ENCODE results near the gene WNT9A. TPM values are rescaled to one million over a fixed set of nuclear protein-coding genes. Genes with fewer than 3 reads are reported as not detected.

The WNT9A gene
- total RNA-seq, 1 experiment from 2014 or later: 9.5 TPM

GRCh38 chr1:227941509-227942020, 6.2 kb downstream of the WNT9A start:
- DNase-seq (ENCODE audit: low read depth): no peak

GRCh38 chr1:227940791-227941241, 6.9 kb downstream of the WNT9A start:
- no peak for DNase-seq (ENCODE audit: low read depth)

GRCh38 chr1:227939791-227940771, 7.7 kb downstream of the WNT9A start:
- DNase-seq (ENCODE audit: low read depth): peak; percentile 74

- peak; percentile 68 for DNase-seq (ENCODE audit: low read depth)
Observed at GRCh38 chr1:227938911-227939790, 8.6 kb downstream of the WNT9A start.

- no peak for DNase-seq (ENCODE audit: low read depth)
Observed at GRCh38 chr1:227938276-227938675, 9.5 kb downstream of the WNT9A start.

- peak; percentile 60 for DNase-seq (ENCODE audit: low read depth)
Observed at GRCh38 chr1:227937838-227938145, 9.9 kb downstream of the WNT9A start.

GRCh38 chr1:227937031-227937837, 10.5 kb downstream of the WNT9A start:
- peak; percentile 87 for DNase-seq (ENCODE audit: low read depth)

GRCh38 chr1:227935826-227936225, 11.9 kb downstream of the WNT9A start:
- no peak for DNase-seq (ENCODE audit: low read depth)

GRCh38 chr1:227934476-227935313, 13.0 kb downstream of the WNT9A start:
- peak; percentile 99 for DNase-seq (ENCODE audit: low read depth)

GRCh38 chr1:227929751-227930472, 17.8 kb downstream of the WNT9A start:
- no peak for DNase-seq (ENCODE audit: low read depth)

GRCh38 chr1:227928811-227929375, 18.8 kb downstream of the WNT9A start:
- no peak for DNase-seq (ENCODE audit: low read depth)

- no peak for DNase-seq (ENCODE audit: low read depth)
Observed at GRCh38 chr1:227927971-227928741, 19.6 kb downstream of the WNT9A start.

GRCh38 chr1:227926896-227927885, 20.5 kb downstream of the WNT9A start:
- no peak for DNase-seq (ENCODE audit: low read depth)

- no peak for DNase-seq (ENCODE audit: low read depth)
Observed at GRCh38 chr1:227926216-227926791, 21.4 kb downstream of the WNT9A start.

- DNase-seq (ENCODE audit: low read depth): no peak
Observed at GRCh38 chr1:227925582-227926198, 22.0 kb downstream of the WNT9A start.

- peak; percentile 47 for DNase-seq (ENCODE audit: low read depth)
Observed at GRCh38 chr1:227924833-227925574, 22.7 kb downstream of the WNT9A start.

Measured in RPMI7951 (cell line).